Measurements from ENCODE around the gene SMARCD3.

- no peak for TF ChIP-seq RAD21 (IDR thresholded peaks at IDR 0.05 in 1 of 2, conservative IDR thresholded peaks at IDR 0.05 in 1 of 2; ENCODE audit: low read depth in 2 of 2, low read length in 2 of 2)
- TF ChIP-seq BCL11A (IDR thresholded peaks at IDR 0.05; ENCODE audit: low read depth in 2 of 2, low read length in 2 of 2) = no peak
- no peak for TF ChIP-seq RFX5 (IDR thresholded peaks at IDR 0.05; ENCODE audit: borderline replicate concordance, low read depth, low read length)
- TF ChIP-seq KDM1A (IDR thresholded peaks at IDR 0.05; ENCODE audit: borderline replicate concordance, low read length) = no peak
- TF ChIP-seq SP1 (IDR thresholded peaks at IDR 0.05; ENCODE audit: low read depth, low read length) = no peak
These were observed 13.0 kb upstream of the SMARCD3 start for GRCh38 chr7:151261529-151261928.

All from H1 (cell line).